Measurements from ENCODE around the gene C11orf91.

Gene C11orf91, protein sequence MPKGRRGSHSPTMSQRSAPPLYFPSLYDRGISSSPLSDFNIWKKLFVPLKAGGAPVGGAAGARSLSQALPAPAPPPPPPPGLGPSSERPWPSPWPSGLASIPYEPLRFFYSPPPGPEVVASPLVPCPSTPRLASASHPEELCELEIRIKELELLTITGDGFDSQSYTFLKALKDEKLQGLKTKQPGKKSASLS

DNA sequence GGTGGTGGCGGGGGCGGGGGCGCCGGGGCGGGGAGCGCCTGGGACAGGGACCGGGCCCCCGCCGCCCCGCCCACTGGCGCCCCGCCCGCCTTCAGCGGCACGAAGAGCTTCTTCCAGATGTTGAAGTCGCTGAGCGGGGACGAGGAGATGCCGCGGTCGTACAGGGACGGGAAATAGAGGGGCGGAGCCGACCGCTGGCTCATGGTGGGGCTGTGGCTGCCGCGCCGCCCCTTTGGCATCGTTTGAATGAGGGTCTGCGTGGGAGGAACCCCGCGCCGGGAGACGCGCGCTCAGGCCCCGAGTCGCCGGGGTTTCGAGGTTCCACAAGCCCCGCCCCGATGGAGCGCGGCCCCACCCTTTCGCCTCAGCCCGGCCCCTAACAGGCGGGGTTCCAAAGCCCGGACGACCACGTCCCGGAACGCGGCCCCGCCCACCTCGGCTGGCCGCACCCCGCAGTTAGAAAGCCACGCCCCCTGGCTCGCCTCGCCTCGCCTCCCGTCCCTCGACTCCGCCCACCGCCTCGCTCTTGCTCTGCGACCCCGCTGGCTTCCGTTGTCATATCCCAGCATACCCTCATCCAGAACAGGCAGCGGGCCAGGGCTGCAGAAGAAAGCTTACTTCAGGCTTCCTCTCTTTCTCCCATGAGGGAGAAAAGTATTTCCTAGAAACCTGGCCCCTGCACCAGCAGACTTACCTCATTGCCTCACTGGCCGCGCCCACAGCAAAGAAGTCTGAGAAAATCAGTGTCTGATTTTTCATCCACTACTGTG is at the start of gene C11orf91:
Gene C11orf91, minus strand, starts transcription at position 325 of the 770 bp plus-strand sequence. Its CDS starts 86 bp downstream, at position 239.
- peak; percentile 56 for ATAC-seq (ENCODE audit: low read depth)
- Histone ChIP-seq H3K27me3 (ENCODE audit: insufficient read depth, poor library complexity, severe bottlenecking) (no peaks in the 10 kb centered on the region), H3K36me3 (ENCODE audit: low read depth) (peaks cover 9% of the 10 kb centered on the region), H3K4me1 (ENCODE audit: insufficient read depth, poor library complexity, severe bottlenecking) (peaks cover 63% of the 10 kb centered on the region), H3K4me3 (ENCODE audit: severe bottlenecking) (peak within 1 kb of the TSS; percentile 37), H3K27ac (ENCODE audit: poor library complexity, severe bottlenecking) (peak within 1 kb of the TSS; percentile 100), H3K9me3 (ENCODE audit: severe bottlenecking) (no peaks in the 10 kb centered on the region)
- peak; percentile 96 for DNase-seq (ENCODE audit: low spot score)
- TF ChIP-seq, protein P1, sequence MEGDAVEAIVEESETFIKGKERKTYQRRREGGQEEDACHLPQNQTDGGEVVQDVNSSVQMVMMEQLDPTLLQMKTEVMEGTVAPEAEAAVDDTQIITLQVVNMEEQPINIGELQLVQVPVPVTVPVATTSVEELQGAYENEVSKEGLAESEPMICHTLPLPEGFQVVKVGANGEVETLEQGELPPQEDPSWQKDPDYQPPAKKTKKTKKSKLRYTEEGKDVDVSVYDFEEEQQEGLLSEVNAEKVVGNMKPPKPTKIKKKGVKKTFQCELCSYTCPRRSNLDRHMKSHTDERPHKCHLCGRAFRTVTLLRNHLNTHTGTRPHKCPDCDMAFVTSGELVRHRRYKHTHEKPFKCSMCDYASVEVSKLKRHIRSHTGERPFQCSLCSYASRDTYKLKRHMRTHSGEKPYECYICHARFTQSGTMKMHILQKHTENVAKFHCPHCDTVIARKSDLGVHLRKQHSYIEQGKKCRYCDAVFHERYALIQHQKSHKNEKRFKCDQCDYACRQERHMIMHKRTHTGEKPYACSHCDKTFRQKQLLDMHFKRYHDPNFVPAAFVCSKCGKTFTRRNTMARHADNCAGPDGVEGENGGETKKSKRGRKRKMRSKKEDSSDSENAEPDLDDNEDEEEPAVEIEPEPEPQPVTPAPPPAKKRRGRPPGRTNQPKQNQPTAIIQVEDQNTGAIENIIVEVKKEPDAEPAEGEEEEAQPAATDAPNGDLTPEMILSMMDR (IDR thresholded peaks at IDR 0.05; ENCODE audit: poor library complexity, severe bottlenecking) = no peak

DNA sequence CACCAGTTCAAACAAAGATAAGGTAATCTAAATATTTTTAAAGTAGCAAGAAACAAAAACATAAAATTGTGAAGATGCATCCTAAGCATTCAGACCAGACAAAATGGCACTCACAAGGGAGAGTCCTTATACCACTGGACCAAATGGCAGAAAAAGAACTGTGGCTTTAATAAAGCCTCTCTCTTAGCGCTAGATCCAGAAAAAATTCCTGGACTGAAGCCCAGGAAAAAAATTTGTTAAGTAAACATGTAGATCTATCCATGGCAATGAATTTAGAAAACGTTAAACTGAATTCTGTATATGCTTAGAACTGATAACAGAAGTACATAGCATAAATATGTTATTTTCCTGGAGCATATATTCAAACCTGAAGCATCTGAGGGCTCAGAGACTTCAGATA is 47.4 kb upstream of the C11orf91 start:
- Histone ChIP-seq H3K36me3 (ENCODE audit: low read depth) (peaks cover 50% of the 10 kb centered on the region), H3K4me3 (ENCODE audit: severe bottlenecking) (no peak overlapping the region), H3K9me3 (ENCODE audit: severe bottlenecking) (no peaks in the 10 kb centered on the region), H3K4me1 (ENCODE audit: insufficient read depth, poor library complexity, severe bottlenecking) (no peaks in the 10 kb centered on the region), H3K27ac (ENCODE audit: poor library complexity, severe bottlenecking) (no peak overlapping the region), H3K27me3 (ENCODE audit: insufficient read depth, poor library complexity, severe bottlenecking) (no peaks in the 10 kb centered on the region)
- DNase-seq (ENCODE audit: low spot score) = no peak
- TF ChIP-seq, protein P1 (IDR thresholded peaks at IDR 0.05; ENCODE audit: poor library complexity, severe bottlenecking) = no peak
- no peak for ATAC-seq (ENCODE audit: low read depth)

DNA sequence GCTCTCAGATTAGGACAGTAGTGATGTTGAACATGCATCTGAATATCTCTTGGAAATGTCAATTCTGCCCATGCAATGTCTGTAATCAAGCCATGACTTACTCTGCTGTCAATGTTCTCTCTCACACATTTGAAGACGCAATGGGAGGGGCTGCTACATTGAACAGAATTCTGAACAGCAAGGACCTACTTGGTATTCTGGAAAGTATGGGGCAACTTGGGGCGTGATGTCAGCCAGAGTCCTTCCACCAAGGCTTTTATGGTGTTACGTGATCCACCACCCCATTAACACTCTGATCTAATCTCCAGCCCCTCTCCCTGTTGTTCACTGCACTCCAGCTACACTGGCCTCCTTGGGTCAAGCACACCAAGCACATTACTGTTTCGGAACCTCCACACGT is 42.7 kb upstream of the C11orf91 start:
- DNase-seq (ENCODE audit: low spot score) (no peak), ATAC-seq (ENCODE audit: low read depth) (no peak)

DNA sequence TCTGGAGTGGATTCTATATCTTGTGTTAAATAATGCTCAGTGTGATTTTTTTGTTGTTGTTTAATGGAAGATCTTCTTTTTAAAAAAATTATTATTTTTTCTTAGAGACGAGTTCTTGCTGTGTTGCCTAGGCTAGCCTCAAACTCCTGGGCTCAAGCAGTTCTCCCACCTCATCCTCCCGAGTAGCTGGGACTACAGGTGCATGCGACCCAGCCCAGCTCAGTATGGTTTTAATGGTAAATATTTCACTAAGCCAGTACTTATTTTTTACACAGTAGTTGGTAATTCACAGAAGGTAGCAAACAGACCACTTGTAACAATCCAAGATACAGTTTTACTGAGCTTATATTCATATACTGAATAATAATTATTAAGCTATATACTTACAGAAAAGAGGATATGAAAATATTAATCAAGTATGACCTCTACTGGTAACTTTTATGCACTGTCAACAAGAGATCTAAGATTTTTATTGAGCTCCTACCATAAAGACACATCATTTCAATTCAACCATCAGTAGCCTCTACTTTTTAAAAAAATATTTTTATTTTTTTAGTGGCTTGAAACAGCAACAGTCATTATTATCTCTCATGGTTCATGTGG is 41.7 kb upstream of the C11orf91 start:
- peak; percentile 69 for ATAC-seq (ENCODE audit: low read depth)

More for the DNA sequence above, 42.7 kb upstream of the C11orf91 start:
- TF ChIP-seq, protein P1 (IDR thresholded peaks at IDR 0.05; ENCODE audit: poor library complexity, severe bottlenecking) = no peak
- no peaks in the 10 kb centered on the region for H3K4me1 ChIP-seq (ENCODE audit: insufficient read depth, poor library complexity, severe bottlenecking)
- H3K9me3 ChIP-seq (ENCODE audit: severe bottlenecking) = no peaks in the 10 kb centered on the region
- no peak overlapping the region for H3K4me3 ChIP-seq (ENCODE audit: severe bottlenecking)
- H3K27me3 ChIP-seq (ENCODE audit: insufficient read depth, poor library complexity, severe bottlenecking) = no peaks in the 10 kb centered on the region
- H3K27ac ChIP-seq (ENCODE audit: poor library complexity, severe bottlenecking) = no peak overlapping the region
- H3K36me3 ChIP-seq (ENCODE audit: low read depth) = peaks cover 17% of the 10 kb centered on the region

More for the DNA sequence above, 41.7 kb upstream of the C11orf91 start:
- no peaks in the 10 kb centered on the region for H3K9me3 ChIP-seq (ENCODE audit: severe bottlenecking)
- H3K27me3 ChIP-seq (ENCODE audit: insufficient read depth, poor library complexity, severe bottlenecking) = no peaks in the 10 kb centered on the region
- H3K36me3 ChIP-seq (ENCODE audit: low read depth) = peaks cover 15% of the 10 kb centered on the region
- peaks cover 4% of the 10 kb centered on the region for H3K4me1 ChIP-seq (ENCODE audit: insufficient read depth, poor library complexity, severe bottlenecking)
- H3K27ac ChIP-seq (ENCODE audit: poor library complexity, severe bottlenecking) = peak overlapping the region; percentile 20
- TF ChIP-seq, protein P1 (IDR thresholded peaks at IDR 0.05; ENCODE audit: poor library complexity, severe bottlenecking) = peak; percentile 78
- no peak overlapping the region for H3K4me3 ChIP-seq (ENCODE audit: severe bottlenecking)
- DNase-seq (ENCODE audit: low spot score) = no peak

Data from RWPE2 (cell line).